GM12878 (cell line): ENCODE measurements around the gene MYBL2. TPM values are rescaled to one million over a fixed set of nuclear protein-coding genes. Genes with fewer than 3 reads are reported as not detected.

Experiments
- ATAC-seq: fragments of 200-7000 bp; cut with Tn5 transposase; 3 replicates; pipeline ENCODE4 v1.9.1; 2020; ENCODE audit warnings: mild to moderate bottlenecking, moderate library complexity
- BruUV-seq: library from RNA; stranded (reverse); fragments of 400-500 nt; replicated peaks from 2 replicates; lab custom pipeline; 2021; lab: Mats Ljungman, UMichigan
- CTCF ChIA-PET: fragments of 300-600 bp; sonication (Branson Sonifier 250); formaldehyde crosslinking; extraction: SDS; loops from one replicate; lab custom pipeline; 2021; ENCODE audit warnings: inconsistent platforms; lab: Yijun Ruan, JAX
- POLR2A ChIA-PET: fragments of 350-600 bp; formaldehyde crosslinking; extraction: SDS; loops from one replicate; lab custom pipeline; 2021; ENCODE audit warnings: inconsistent platforms; lab: Charles Lee
- RAD21 ChIA-PET: fragments of 300-600 bp; sonication (Branson Sonifier 250); formaldehyde crosslinking; loops from one replicate; lab custom pipeline; 2023; ENCODE audit warnings: antibody characterized with exemption; ENCODE audit not compliant: unreplicated experiment; lab: Charles Lee
- SMC1A ChIA-PET: fragments of 300-600 bp; sonication (Branson Sonifier 250); formaldehyde crosslinking; loops from one replicate; lab custom pipeline; 2023; ENCODE audit not compliant: unreplicated experiment, uncharacterized antibody; lab: Charles Lee
- DNase-seq: peaks from one replicate; pipeline ENCODE4 v3.0.0-alpha.2; 2011; ENCODE audit warnings: low read depth, low spot score
- FAIRE-seq: peaks from 3 replicates; lab custom pipeline; 2011; peaks lifted over from hg19 to GRCh38; lab: Jason Lieb, UNC
- H2AFZ ChIP-seq: 2 replicates; pipeline ENCODE4 v1.6.0; 2011; ENCODE audit warnings: low read depth, low read length, control low read depth; ENCODE audit not compliant: control insufficient read depth
- H3K27ac ChIP-seq: 2 replicates; pipeline ENCODE4 v1.5.1; 2011; ENCODE audit warnings: control low read depth; ENCODE audit not compliant: control insufficient read depth, insufficient read depth
- H3K27me3 ChIP-seq, 2 experiments: replicated peaks in 1 of 2; 2 replicates each; pipeline versions ENCODE4 v1.6.0 to v1.6.1; 2011; ENCODE audit warnings: low read length in 1 of 2; ENCODE audit not compliant: control insufficient read depth in 2 of 2, insufficient read depth in 2 of 2
- H3K36me3 ChIP-seq, 2 experiments: 2 replicates each; pipeline ENCODE4 v1.5.1; 2011; ENCODE audit warnings: low read length in 1 of 2; ENCODE audit not compliant: control insufficient read depth in 2 of 2, insufficient read depth in 2 of 2
- H3K4me1 ChIP-seq: 2 replicates; pipeline ENCODE4 v1.6.1; 2011; ENCODE audit warnings: mild to moderate bottlenecking, low read length, moderate library complexity, mixed read lengths; ENCODE audit not compliant: control insufficient read depth, insufficient read depth
- H3K4me2 ChIP-seq: 2 replicates; pipeline ENCODE4 v1.6.0; 2011; ENCODE audit warnings: control low read depth; ENCODE audit not compliant: control insufficient read depth, insufficient read depth
- H3K4me3 ChIP-seq: fragments of 200-600 bp; sonication (generic); 2 replicates; pipeline ENCODE4 v1.5.1; 2016
- H3K79me2 ChIP-seq: 2 replicates; pipeline ENCODE4 v1.6.0; 2011; ENCODE audit warnings: low read length; ENCODE audit not compliant: control insufficient read depth, insufficient read depth
- H3K9ac ChIP-seq: 2 replicates; pipeline ENCODE4 v1.8.0; 2011; ENCODE audit warnings: low read length, control low read depth, mixed read lengths; ENCODE audit not compliant: control insufficient read depth, insufficient read depth
- H3K9me3 ChIP-seq: replicated peaks from 3 replicates; pipeline ENCODE4 v1.5.1; 2011; ENCODE audit warnings: mild to moderate bottlenecking, low read length; ENCODE audit not compliant: control insufficient read depth, insufficient read depth
- H4K20me1 ChIP-seq: 2 replicates; pipeline ENCODE4 v1.6.0; 2011; ENCODE audit not compliant: control insufficient read depth, insufficient read depth
- CHD4 ChIP-seq: fragments of 200-600 bp; sonication (generic); IDR thresholded peaks from 2 replicates; pipeline ENCODE4 v1.6.1; 2016; ENCODE audit warnings: mild to moderate bottlenecking
- EED ChIP-seq: sonication (generic); IDR thresholded peaks from 2 replicates; pipeline ENCODE4 v1.6.1; 2016; ENCODE audit warnings: antibody characterized with exemption, low read depth
- FOS ChIP-seq: IDR thresholded peaks from 3 replicates; pipeline ENCODE4 v1.6.1; 2011; ENCODE audit warnings: borderline replicate concordance; ENCODE audit not compliant: insufficient read length; ENCODE audit errors: extremely low read depth
- JUNB ChIP-seq: IDR thresholded peaks from 2 replicates; pipeline ENCODE4 v1.6.1; 2016; ENCODE audit warnings: antibody characterized with exemption, mild to moderate bottlenecking
- MLLT1 ChIP-seq: fragments of 450-650 bp; IDR thresholded peaks from 2 replicates; pipeline ENCODE4 v1.6.1; 2016; ENCODE audit warnings: mild to moderate bottlenecking
- MXI1 ChIP-seq: fragments of 150-350 bp; IDR thresholded peaks from 2 replicates; pipeline ENCODE4 v1.6.1; 2011; ENCODE audit warnings: low read depth, mild to moderate bottlenecking, inconsistent platforms, low read length, improper control_type of control experiment
- RAD21 ChIP-seq: IDR thresholded peaks from 2 replicates; pipeline ENCODE4 v1.6.1; 2011; ENCODE audit warnings: mild to moderate bottlenecking, low read depth, low read length, moderate library complexity; ENCODE audit not compliant: insufficient read depth
- SP1 ChIP-seq: IDR thresholded peaks from one replicate; pipeline ENCODE4 v1.6.1; 2011; ENCODE audit warnings: low read depth, low read length
- STAT3 ChIP-seq: IDR thresholded peaks from 2 replicates; pipeline ENCODE4 v1.6.1; 2011; ENCODE audit warnings: low read depth, low read length, improper control_type of control experiment
- USF2 ChIP-seq: IDR thresholded peaks from 2 replicates; pipeline ENCODE4 v1.6.1; 2011; ENCODE audit warnings: low read depth, low read length, improper control_type of control experiment, borderline replicate concordance
- WRNIP1 ChIP-seq: IDR thresholded peaks from 2 replicates; pipeline ENCODE4 v1.6.1; 2011; ENCODE audit warnings: low read depth, low read length, improper control_type of control experiment, borderline replicate concordance
- WGBS: methylation state at CpG from one replicate; pipeline ENCODE4 v1.1.6; 2016; ENCODE audit warnings: low lambda C conversion rate; ENCODE audit not compliant: insufficient replicate concordance, insufficient coverage; ENCODE audit errors: missing lambda C conversion rate; 5-methylcytosine and 5-hydroxymethylcytosine counted together
- in situ Hi-C: fragments of 300-500 bp; cut with MboI; formaldehyde crosslinking; loops from 9 replicates; pipeline ENCODE4 v1.14.3; 2018; ENCODE audit warnings: mixed read lengths
- intact Hi-C: fragments of 100-400 bp; cut with micrococcal nuclease; formaldehyde crosslinking; loops from one replicate; pipeline ENCODE4 v1.14.2; 2022; ENCODE audit not compliant: unreplicated experiment
- polyA plus RNA-seq, 11 experiments: library from polyadenylated mRNA; depleted of rRNA in 4 of 11; unstranded in 6 of 11; stranded (reverse) in 5 of 11; fragments of >200 nt; fragmentation: Nextera tagmentation in 4 of 11; fragmentation: Illumina TruSeq in 1 of 11; extraction: Ambion mirVana in 4 of 11; extraction: Trizol in 1 of 11; gene quantifications; 1 replicate in 1 of 11; 2 replicates in 10 of 11; pipeline versions ENCODE4 v1.2.1 to v1.2.3, GENCODE V29; 2011 to 2016; ENCODE audit warnings: inconsistent platforms in 2 of 11, missing spikeins in 2 of 11, low read depth in 1 of 11
- total RNA-seq, 4 experiments: library from RNA; depleted of rRNA in 3 of 4; stranded (reverse); fragments of >200 nt in 3 of 4; fragmentation: Illumina TruSeq in 1 of 4; extraction: Trizol in 1 of 4; gene quantifications; 2 replicates each; pipeline versions ENCODE4 v1.2.1 to v1.2.3, GENCODE V29; 2013 to 2021

The MYBL2 gene
- total and polyA plus RNA-seq, 10 of the 15 experiments (the other 5 are each of a cell fraction or from before 2014, with no cell fraction given) = 4.5 to 213 (median 74.2) TPM

- H3K36me3 ChIP-seq = no peaks in the 10 kb centered on the region
- no peak overlapping the region for H3K4me3 ChIP-seq
- TF ChIP-seq JUNB (no peak), FOS (no peak), MLLT1 (no peak), RAD21 (no peak), CHD4 (no peak)
- no peak for ATAC-seq
- no peaks in the 10 kb centered on the region for H3K79me2 ChIP-seq
- RAD21 ChIA-PET = no interaction called here
- no peak overlapping the region for H3K27ac ChIP-seq
- no peaks in the 10 kb centered on the region for H3K4me1 ChIP-seq
- DNase-seq = no peak
- H3K9me3 ChIP-seq = no peaks in the 10 kb centered on the region
- WGBS = 100% methylated on average over 7 of the region's 8 CpGs
- intact Hi-C loops = no loop called here
- POLR2A ChIA-PET = no interaction called here
- H3K9ac ChIP-seq = no peak overlapping the region
- no TSS peak for BruUV-seq
- SMC1A ChIA-PET = interaction anchor here (1.3 kb wide), 1 partner anchor 469 kb away, joined by 3 read pairs; no protein-coding TSS in a partner anchor
- FAIRE-seq = no peak
- H4K20me1 ChIP-seq = no peaks in the 10 kb centered on the region
- H3K4me2 ChIP-seq = no peak overlapping the region
- in situ Hi-C loops = no loop called here
- no peaks in the 10 kb centered on the region for H3K27me3 ChIP-seq
- CTCF ChIA-PET = interaction anchor here (0.8 kb wide), 1 partner anchor 60 kb away, joined by 3 read pairs; no protein-coding TSS in a partner anchor
- H2AFZ ChIP-seq = no peak overlapping the region
Observed at GRCh38 chr20:43631598-43631997, 35.3 kb upstream of the MYBL2 start.

GRCh38 chr20:43636429-43636828, 30.5 kb upstream of the MYBL2 start:
- no TSS peak for BruUV-seq
- no peak for FAIRE-seq
- 96% methylated on average over 2 of the region's 2 CpGs for WGBS

More at GRCh38 chr20:43636429-43636828, 30.5 kb upstream of the MYBL2 start:
- no peaks in the 10 kb centered on the region for H3K27me3 ChIP-seq
- no peak overlapping the region for H3K4me3 ChIP-seq
- no peaks in the 10 kb centered on the region for H3K9me3 ChIP-seq
- TF ChIP-seq EED (no peak), USF2 (no peak), MXI1 (no peak), SP1 (no peak), WRNIP1 (no peak), STAT3 (no peak)
- CTCF ChIA-PET = interaction anchor here (1.2 kb wide), 1 partner anchor 55 kb away, joined by 3 read pairs; no protein-coding TSS in a partner anchor
- no peaks in the 10 kb centered on the region for H3K79me2 ChIP-seq
- intact Hi-C loops = no loop called here
- no peak overlapping the region for H3K27ac ChIP-seq
- no peaks in the 10 kb centered on the region for H4K20me1 ChIP-seq
- DNase-seq (no peak), ATAC-seq (no peak)
- RAD21 ChIA-PET = no interaction called here
- in situ Hi-C loops = no loop called here
- SMC1A ChIA-PET = interaction anchor here (1.3 kb wide), 1 partner anchor 23 kb away, joined by 3 read pairs; no protein-coding TSS in a partner anchor
- H3K4me1 ChIP-seq = no peaks in the 10 kb centered on the region
- POLR2A ChIA-PET = interaction anchor here (0.5 to 0.7 kb wide), 2 partner anchors 9 to 358 kb away, joined by 3 to 5 read pairs; no protein-coding TSS in a partner anchor
- no peak overlapping the region for H3K9ac ChIP-seq
- H2AFZ ChIP-seq = no peak overlapping the region
- H3K4me2 ChIP-seq = no peak overlapping the region
- H3K36me3 ChIP-seq = no peaks in the 10 kb centered on the region; a peak in 1 of 4 replicates
